Erythroblast (primary cell): Measurements from ENCODE around the gene PDK4.

Source experiments
- GATA1 ChIP-seq: IDR thresholded peaks from 2 replicates; pipeline ENCODE4 v1.6.1; 2011; ENCODE audit warnings: low read depth, mild to moderate bottlenecking, control low read depth, low read length, moderate library complexity
- POLR2A ChIP-seq: IDR thresholded peaks from 2 replicates; pipeline ENCODE4 v1.6.1; 2011; ENCODE audit warnings: mild to moderate bottlenecking, low read length

DNA sequence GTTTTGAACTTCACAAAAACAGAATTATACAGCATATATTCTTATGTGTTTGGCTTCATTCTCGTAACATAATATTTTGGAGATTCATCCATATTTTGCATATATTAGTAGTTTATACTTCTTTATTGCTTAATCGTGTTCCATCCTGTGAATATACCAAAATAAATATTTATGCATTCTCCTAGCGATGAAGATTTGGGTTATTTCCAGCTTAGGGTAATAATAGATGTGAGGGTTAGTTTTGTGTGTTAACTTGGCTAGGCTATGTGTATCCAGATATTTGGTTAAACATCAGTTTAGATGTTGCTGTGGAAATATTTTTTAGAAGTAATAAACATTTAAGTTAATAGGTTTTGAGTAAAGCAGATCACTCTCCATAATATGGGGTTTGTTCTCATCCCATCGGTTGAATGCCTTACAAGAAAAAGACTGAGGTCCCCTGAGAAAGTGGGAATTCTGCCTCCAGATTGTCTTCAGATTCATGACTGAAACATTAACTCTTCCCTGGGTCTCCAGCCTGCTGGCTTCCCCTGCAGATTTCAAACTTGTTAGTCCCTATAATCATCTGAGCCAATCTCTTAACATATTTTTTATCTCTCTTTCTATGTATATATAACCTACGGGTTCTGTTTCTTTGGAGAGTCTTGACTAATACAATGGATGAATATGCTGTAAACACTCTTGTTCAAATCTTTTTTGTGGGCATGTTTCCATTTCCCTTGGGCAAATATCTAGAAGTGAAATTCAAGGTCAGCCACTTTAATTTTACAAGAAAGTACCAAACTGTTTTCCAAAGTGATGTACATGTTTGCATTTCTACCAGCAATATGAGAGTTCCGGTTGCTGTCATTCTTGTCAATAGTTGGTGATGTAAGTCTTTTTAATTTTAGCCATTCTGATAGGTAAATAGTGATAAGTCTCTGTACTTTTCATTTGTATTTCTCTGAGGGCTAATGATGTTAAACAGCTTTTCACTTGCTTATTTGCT is 48.7 kb downstream of the PDK4 start:
- TF ChIP-seq POLR2A (no peak), GATA1 (no peak)
